CD8-positive, alpha-beta memory T cell (primary cell): ENCODE results near the gene ARID1B. TPM values are rescaled to one million over a fixed set of nuclear protein-coding genes. Genes with fewer than 3 reads are reported as not detected.
A peak's percentile ranks its signal among the peaks of the same experiment; 100 is the strongest.

Experiments
- CTCF ChIA-PET: fragments of 350-600 bp; sonication (Branson Sonifier 250); formaldehyde crosslinking; loops from one replicate; lab custom pipeline; 2021; ENCODE audit warnings: antibody characterized with exemption; lab: Charles Lee
- POLR2A ChIA-PET: fragments of 350-600 bp; sonication (Branson Sonifier 250); formaldehyde crosslinking; loops from one replicate; lab custom pipeline; 2021; ENCODE audit warnings: antibody characterized with exemption; lab: Charles Lee
- DNase-seq, 5 donors: peaks; one replicate each; pipeline versions ENCODE4 v3.0.0 to v3.0.0-alpha.2; 2020 to 2022; ENCODE audit warnings: mixed read lengths in 1 of 5
- H3K27ac ChIP-seq: one replicate; pipeline ENCODE4 v1.7.0; 2013; ENCODE audit warnings: low read depth, mild to moderate bottlenecking, low read length, moderate library complexity
- H3K27me3 ChIP-seq: 2 replicates; pipeline ENCODE4 v1.7.0; 2013; ENCODE audit warnings: low read length, mild to moderate bottlenecking; ENCODE audit not compliant: insufficient read depth, poor library complexity, severe bottlenecking
- H3K36me3 ChIP-seq: 2 replicates; pipeline ENCODE4 v1.7.0; 2013; ENCODE audit warnings: mild to moderate bottlenecking, low read length, moderate library complexity; ENCODE audit not compliant: insufficient read depth
- H3K4me1 ChIP-seq: 2 replicates; pipeline ENCODE4 v1.7.0; 2013; ENCODE audit warnings: mild to moderate bottlenecking, low read length, moderate library complexity; ENCODE audit not compliant: insufficient read depth
- H3K4me3 ChIP-seq: 2 replicates; pipeline ENCODE4 v1.7.0; 2013; ENCODE audit warnings: mild to moderate bottlenecking, low read length
- H3K9me3 ChIP-seq: 2 replicates; pipeline ENCODE4 v1.7.0; 2013; ENCODE audit warnings: mild to moderate bottlenecking, low read length
- H3K27ac Mint-ChIP-seq, 8 donors: one replicate each; pipeline ENCODE4 v1.8.0; 2020 to 2021; ENCODE audit warnings: mixed read lengths in 8 of 8, mild to moderate bottlenecking in 6 of 8, inconsistent platforms in 3 of 8, moderate library complexity in 3 of 8
- H3K27me3 Mint-ChIP-seq, 2 donors: one replicate each; pipeline ENCODE4 v1.8.0; 2020 to 2021; ENCODE audit warnings: mixed read lengths in 2 of 2, mild to moderate bottlenecking in 1 of 2, moderate library complexity in 1 of 2
- H3K36me3 Mint-ChIP-seq, 3 donors: one replicate each; pipeline ENCODE4 v1.8.0; 2020 to 2021; ENCODE audit warnings: mixed read lengths in 3 of 3, inconsistent platforms in 1 of 3, mild to moderate bottlenecking in 1 of 3
- H3K4me1 Mint-ChIP-seq, 3 donors: one replicate each; pipeline ENCODE4 v1.8.0; 2020 to 2021; ENCODE audit warnings: mixed read lengths in 3 of 3, inconsistent platforms in 1 of 3, mild to moderate bottlenecking in 1 of 3
- H3K4me3 Mint-ChIP-seq, 7 donors: one replicate each; pipeline ENCODE4 v1.8.0; 2020 to 2021; ENCODE audit warnings: mixed read lengths in 7 of 7, mild to moderate bottlenecking in 6 of 7, moderate library complexity in 4 of 7, inconsistent platforms in 2 of 7
- H3K9me3 Mint-ChIP-seq, 5 donors: one replicate each; pipeline ENCODE4 v1.8.0; 2020 to 2022; ENCODE audit warnings: mixed read lengths in 5 of 5, mild to moderate bottlenecking in 3 of 5, moderate library complexity in 2 of 5, inconsistent platforms in 1 of 5
- polyA plus RNA-seq: library from polyadenylated mRNA; unstranded; fragments of 300-500 nt; fragmentation: Illumina TruSeq; gene quantifications from one replicate; pipeline ENCODE4 v1.2.3, GENCODE V29; 2021
- total RNA-seq, 2 experiments: library from RNA; stranded (reverse); gene quantifications; one replicate each; pipeline ENCODE4 v1.2.3, GENCODE V29; 2021

ARID1B gene
- total and polyA plus RNA-seq, 3 experiments from 2014 or later = 19.1 to 57.9 (median 53.0) TPM

- Histone ChIP-seq H3K27me3 (no peaks in the 10 kb centered on the region), H3K9me3 (no peaks in the 10 kb centered on the region), H3K4me1 (peaks cover 15% of the 10 kb centered on the region), H3K36me3 (no peaks in the 10 kb centered on the region), H3K4me3 (no peak overlapping the region), H3K27ac (no peak overlapping the region)
- peaks cover 0 to 4% of the 10 kb centered on the region in 2 donors for H3K27me3 Mint-ChIP-seq
- CTCF ChIA-PET = interaction anchor here (1.5 kb wide), 1 partner anchor 251 kb away, joined by 3 read pairs; no protein-coding TSS in a partner anchor
- H3K4me1 Mint-ChIP-seq = peaks cover 31 to 65% (median 57%) of the 10 kb centered on the region in 3 donors
- peak overlapping the region in 1 of 7 donors; percentile 10 for H3K4me3 Mint-ChIP-seq
- H3K27ac Mint-ChIP-seq = peak overlapping the region in 2 of 8 donors; percentile 19 to 39
- POLR2A ChIA-PET = no interaction called here
- peaks cover 0 to 5% (median 0%) of the 10 kb centered on the region in 3 donors for H3K36me3 Mint-ChIP-seq
- H3K9me3 Mint-ChIP-seq = no peaks in the 10 kb centered on the region
- DNase-seq = no peak
These were observed 246.8 kb downstream of the ARID1B start for GRCh38 chr6:157023958-157024357.

- no peak overlapping the region for H3K4me3 Mint-ChIP-seq
- ChIA-PET POLR2A (interaction anchor here (0.7 kb wide), 1 partner anchor 71 kb away, joined by 5 read pairs; no protein-coding TSS in a partner anchor), CTCF (interaction anchor here (1.5 kb wide), 1 partner anchor 250 kb away, joined by 3 read pairs; no protein-coding TSS in a partner anchor)
- H3K4me3 ChIP-seq = no peak overlapping the region
- no peaks in the 10 kb centered on the region for H3K9me3 ChIP-seq
- H3K9me3 Mint-ChIP-seq = no peaks in the 10 kb centered on the region
- peaks cover 28 to 63% (median 55%) of the 10 kb centered on the region in 3 donors for H3K4me1 Mint-ChIP-seq
- peaks cover 8% of the 10 kb centered on the region for H3K4me1 ChIP-seq
- H3K27me3 Mint-ChIP-seq = peaks cover 0 to 4% of the 10 kb centered on the region in 2 donors
- no peaks in the 10 kb centered on the region for H3K36me3 ChIP-seq
- no peak overlapping the region for H3K27ac ChIP-seq
- H3K27me3 ChIP-seq = no peaks in the 10 kb centered on the region
- peak overlapping the region in 1 of 8 donors; percentile 39 for H3K27ac Mint-ChIP-seq
- peaks cover 0 to 5% (median 3%) of the 10 kb centered on the region in 3 donors for H3K36me3 Mint-ChIP-seq
- DNase-seq = no peak
These were observed 247.6 kb downstream of the ARID1B start for GRCh38 chr6:157024745-157025144.

DNA sequence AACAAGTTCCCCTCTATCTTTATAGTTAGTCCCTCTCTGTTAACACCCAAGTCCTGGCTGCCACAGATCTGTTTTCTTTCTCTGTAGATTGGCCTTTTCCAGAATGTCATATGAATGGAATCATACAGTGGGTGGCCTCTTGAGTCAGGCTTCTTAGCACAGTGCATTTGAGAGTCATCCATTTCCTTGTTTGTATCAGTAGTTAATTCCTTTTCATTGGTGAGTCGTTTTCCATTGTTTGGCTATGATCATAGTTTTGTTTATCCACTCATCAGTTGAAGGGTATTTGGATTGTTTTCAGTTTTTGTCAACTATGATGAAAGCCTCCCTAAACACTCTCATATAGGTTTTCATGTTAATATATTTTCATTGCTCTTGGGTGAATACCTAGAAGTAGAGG, 248.3 kb downstream of the ARID1B start:
- Histone ChIP-seq H3K27me3 (no peaks in the 10 kb centered on the region), H3K9me3 (no peaks in the 10 kb centered on the region), H3K36me3 (no peaks in the 10 kb centered on the region), H3K4me3 (no peak overlapping the region), H3K4me1 (peaks cover 7% of the 10 kb centered on the region), H3K27ac (no peak overlapping the region)
- Mint-ChIP-seq H3K27me3 (peaks cover 0 to 4% of the 10 kb centered on the region in 2 donors), H3K4me3 (no peak overlapping the region), H3K4me1 (peaks cover 27 to 61% (median 54%) of the 10 kb centered on the region in 3 donors), H3K27ac (peak overlapping the region in 1 of 8 donors; percentile 39), H3K9me3 (no peaks in the 10 kb centered on the region), H3K36me3 (peaks cover 0 to 5% (median 3%) of the 10 kb centered on the region in 3 donors)
- DNase-seq = no peak
- POLR2A ChIA-PET = no interaction called here
- CTCF ChIA-PET = no interaction called here

DNA sequence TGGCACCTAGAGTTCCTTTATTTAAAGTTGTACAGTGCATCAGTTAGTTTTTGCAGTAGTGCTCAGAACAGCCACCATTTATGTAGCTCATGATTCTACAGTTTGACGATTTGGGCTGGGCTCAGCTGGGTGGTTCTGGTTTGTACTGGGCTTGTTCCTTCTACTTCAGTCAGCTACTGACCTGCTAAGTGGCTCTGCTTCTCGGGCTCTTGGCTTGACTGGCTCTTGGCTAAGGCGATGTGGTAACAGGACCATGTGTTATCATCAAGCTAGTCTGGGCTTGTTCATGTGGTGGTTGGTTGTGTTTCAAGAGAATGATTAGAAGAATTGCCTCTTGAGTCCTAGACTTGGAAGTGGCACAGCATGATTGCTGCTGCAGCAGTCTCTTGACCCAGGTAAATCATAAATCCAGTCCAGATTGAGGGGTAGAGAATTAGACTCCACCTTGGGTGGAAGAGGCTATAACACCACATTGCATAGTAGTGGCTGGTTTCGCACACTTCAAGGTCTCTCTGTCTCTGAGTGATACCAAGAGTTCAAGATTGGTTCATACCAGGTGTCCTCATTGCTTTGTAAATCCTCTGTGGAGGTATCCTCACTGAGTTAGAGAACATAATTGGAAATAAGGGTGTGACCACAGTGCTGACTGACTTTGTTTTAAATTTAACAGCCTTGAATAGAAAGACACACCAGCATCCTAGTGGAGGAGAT, 253.0 kb downstream of the ARID1B start:
- Histone ChIP-seq H3K9me3 (no peaks in the 10 kb centered on the region), H3K4me3 (no peak overlapping the region), H3K27ac (no peak overlapping the region), H3K4me1 (peaks cover 24% of the 10 kb centered on the region), H3K27me3 (no peaks in the 10 kb centered on the region), H3K36me3 (no peaks in the 10 kb centered on the region)
- POLR2A ChIA-PET = no interaction called here
- no peaks in the 10 kb centered on the region for H3K9me3 Mint-ChIP-seq
- no peak for DNase-seq
- H3K27me3 Mint-ChIP-seq = no peaks in the 10 kb centered on the region
- no peak overlapping the region for H3K27ac Mint-ChIP-seq
- H3K4me3 Mint-ChIP-seq = no peak overlapping the region
- H3K36me3 Mint-ChIP-seq = peaks cover 0 to 3% (median 2%) of the 10 kb centered on the region in 3 donors
- peaks cover 40 to 65% (median 58%) of the 10 kb centered on the region in 3 donors for H3K4me1 Mint-ChIP-seq
- CTCF ChIA-PET = interaction anchor here (0.9 kb wide), 1 partner anchor 17 kb away, joined by 4 read pairs; no protein-coding TSS in a partner anchor

DNA sequence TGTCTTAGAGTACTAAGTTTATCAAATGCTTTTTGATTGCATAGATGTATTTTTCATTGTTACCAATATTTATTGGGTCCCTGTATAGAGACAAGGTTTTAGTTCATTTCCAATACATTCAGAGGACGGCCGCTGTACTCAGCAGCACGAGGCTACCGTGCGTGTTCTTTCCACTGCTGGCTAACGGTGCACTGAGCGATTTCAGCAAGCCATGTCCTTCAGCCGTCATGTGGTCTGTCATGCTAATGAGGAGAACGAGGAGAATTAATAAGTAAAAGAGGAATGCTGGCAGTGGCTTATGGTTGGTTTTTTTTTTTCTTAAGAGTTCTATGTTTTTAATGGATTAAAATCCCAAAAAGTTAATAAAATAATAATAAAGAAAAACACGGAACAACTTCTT, 253.6 kb downstream of the ARID1B start:
- Mint-ChIP-seq H3K36me3 (peaks cover 0 to 3% (median 2%) of the 10 kb centered on the region in 3 donors), H3K27ac (peak overlapping the region in 1 of 8 donors; percentile 54), H3K9me3 (no peaks in the 10 kb centered on the region), H3K4me3 (peak overlapping the region in 1 of 7 donors; percentile 32), H3K4me1 (peaks cover 34 to 62% (median 52%) of the 10 kb centered on the region in 3 donors), H3K27me3 (no peaks in the 10 kb centered on the region)
- H3K27ac ChIP-seq = no peak overlapping the region
- no peaks in the 10 kb centered on the region for H3K9me3 ChIP-seq
- H3K36me3 ChIP-seq = no peaks in the 10 kb centered on the region
- H3K4me3 ChIP-seq = no peak overlapping the region
- H3K4me1 ChIP-seq = peaks cover 24% of the 10 kb centered on the region
- ChIA-PET POLR2A (no interaction called here), CTCF (no interaction called here)
- H3K27me3 ChIP-seq = no peaks in the 10 kb centered on the region
- no peak for DNase-seq

DNA sequence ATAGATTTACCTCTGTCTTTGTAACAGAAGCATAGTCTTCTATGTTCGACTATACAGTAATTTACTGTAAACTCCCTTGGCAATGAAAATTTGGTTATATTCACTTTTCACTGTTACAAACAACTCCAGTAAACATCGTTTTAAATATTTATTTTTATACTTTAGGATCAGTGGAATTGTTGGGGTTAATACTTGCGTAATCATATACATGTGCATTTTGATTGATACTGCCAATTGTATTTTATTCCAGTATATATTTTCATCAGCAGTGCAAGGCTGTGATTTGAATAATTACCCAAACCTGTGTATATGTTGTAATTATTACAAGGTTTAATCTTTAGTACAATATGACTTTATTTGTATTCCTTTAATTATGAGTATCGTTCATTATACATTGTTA, 255.7 kb downstream of the ARID1B start:
- no peaks in the 10 kb centered on the region for H3K9me3 Mint-ChIP-seq
- H3K36me3 ChIP-seq = no peaks in the 10 kb centered on the region
- H3K36me3 Mint-ChIP-seq = peaks cover 0 to 3% (median 2%) of the 10 kb centered on the region in 3 donors
- ChIA-PET CTCF (interaction anchor here (1.0 to 2.3 kb wide), 3 partner anchors 13 to 23 kb away, joined by 3 to 9 read pairs (median 5); no protein-coding TSS in a partner anchor), POLR2A (interaction anchor here (1.9 kb wide), 1 partner anchor 12 kb away, joined by 4 read pairs; no protein-coding TSS in a partner anchor)
- no peaks in the 10 kb centered on the region for H3K9me3 ChIP-seq
- H3K4me3 ChIP-seq = peak overlapping the region; percentile 72
- no peaks in the 10 kb centered on the region for H3K27me3 ChIP-seq
- H3K4me1 ChIP-seq = peaks cover 24% of the 10 kb centered on the region
- no peak for DNase-seq
- no peak overlapping the region for H3K27ac ChIP-seq
- H3K27ac Mint-ChIP-seq = peak overlapping the region in 4 of 8 donors; percentile 11 to 99 (median 96)
- no peaks in the 10 kb centered on the region for H3K27me3 Mint-ChIP-seq
- peaks cover 33 to 47% (median 43%) of the 10 kb centered on the region in 3 donors for H3K4me1 Mint-ChIP-seq
- peak overlapping the region; percentile 82 to 94 (median 91) for H3K4me3 Mint-ChIP-seq

DNA sequence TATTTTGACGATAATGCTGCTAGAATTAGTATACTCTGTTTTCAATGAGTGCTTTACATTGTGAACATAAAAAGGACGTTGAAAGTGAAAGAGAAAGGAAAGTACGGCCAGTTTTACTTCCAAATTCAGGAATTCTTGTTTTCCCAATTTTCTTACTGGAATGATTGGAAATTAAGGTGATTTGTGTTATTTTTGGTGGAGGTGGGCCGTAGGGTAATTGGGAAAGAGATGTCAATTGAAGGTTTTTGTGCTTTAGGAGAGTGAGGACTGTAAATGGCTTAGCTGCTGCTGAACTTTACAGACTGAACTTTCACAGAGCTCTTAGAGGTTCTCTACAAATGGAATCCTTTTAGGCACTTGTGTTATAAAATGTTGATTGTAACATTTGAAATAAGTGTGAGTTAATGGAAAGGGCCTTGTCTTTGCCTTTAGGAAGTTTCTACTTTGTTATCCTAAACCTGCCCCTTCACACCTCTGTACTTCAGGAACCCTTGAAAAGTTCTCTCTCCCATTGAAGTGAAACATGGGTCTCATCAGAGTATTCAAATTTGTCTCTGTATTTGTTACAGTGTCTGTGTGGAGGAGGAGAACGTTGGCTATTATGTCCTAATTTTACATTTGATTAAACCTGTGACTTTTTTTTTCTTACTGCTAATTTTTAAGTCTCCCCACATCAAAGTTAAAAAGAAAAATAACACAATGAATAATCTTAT, 256.4 kb downstream of the ARID1B start:
- POLR2A ChIA-PET = interaction anchor here (1.9 kb wide), 1 partner anchor 12 kb away, joined by 4 read pairs; no protein-coding TSS in a partner anchor
- H3K9me3 ChIP-seq = no peaks in the 10 kb centered on the region
- CTCF ChIA-PET = interaction anchor here (1.1 to 2.3 kb wide), 7 partner anchors 11 to 241 kb away, joined by 3 to 9 read pairs (median 4); no protein-coding TSS in a partner anchor
- H3K4me3 ChIP-seq = peak overlapping the region; percentile 72
- H3K27ac ChIP-seq = no peak overlapping the region
- peak overlapping the region; percentile 11 to 99 (median 94) for H3K27ac Mint-ChIP-seq
- H3K36me3 ChIP-seq = no peaks in the 10 kb centered on the region
- no peaks in the 10 kb centered on the region for H3K9me3 Mint-ChIP-seq
- peaks cover 32 to 43% (median 42%) of the 10 kb centered on the region in 3 donors for H3K4me1 Mint-ChIP-seq
- peak in 1 of 5 donors; percentile 24 for DNase-seq
- peaks cover 24% of the 10 kb centered on the region for H3K4me1 ChIP-seq
- H3K4me3 Mint-ChIP-seq = peak overlapping the region; percentile 82 to 94 (median 91)
- H3K36me3 Mint-ChIP-seq = peaks cover 0 to 3% (median 2%) of the 10 kb centered on the region in 3 donors
- no peaks in the 10 kb centered on the region for H3K27me3 ChIP-seq
- H3K27me3 Mint-ChIP-seq = no peaks in the 10 kb centered on the region
